GM21529 (cell line): Measurements from ENCODE around the gene ZIC3.

Source experiments
- ATAC-seq: cut with Tn5 transposase; IDR thresholded peaks from one replicate; pipeline ENCODE4 v1.9.1; 2021; ENCODE audit not compliant: unreplicated experiment

ZIC3 gene

GRCh38 chrX:137573324-137574101 lies 7.6 kb downstream of the ZIC3 start:
- ATAC-seq, result no peak

GRCh38 chrX:137574102-137574783 lies 8.3 kb downstream of the ZIC3 start:
- no peak for ATAC-seq

- no peak for ATAC-seq
Measured at GRCh38 chrX:137574784-137575293, 8.9 kb downstream of the ZIC3 start.

GRCh38 chrX:137575596-137576255 lies 9.8 kb downstream of the ZIC3 start:
- ATAC-seq, result no peak

- ATAC-seq, result no peak
Measured at GRCh38 chrX:137587151-137587550, 21.2 kb downstream of the ZIC3 start.

GRCh38 chrX:137600769-137601168 lies 34.8 kb downstream of the ZIC3 start:
- ATAC-seq, result no peak
